Cardiac fibroblast (primary cell): ENCODE data around the gene SFT2D1.
"Not testable (repeated sequence)": the region's sequence is repeated elsewhere in the genome, so short reads cannot be mapped to it uniquely, and the experiment has no call there.

Experiments
- DNase-seq, 2 donors: peaks; one replicate each; pipeline versions ENCODE4 v3.0.0 to v3.0.0-alpha.2; 2010; ENCODE audit warnings: low read depth in 2 of 2
- H3K4me3 ChIP-seq, 2 donors: replicated peaks in 1 of 2; 1 replicate in 1 of 2; 2 replicates in 1 of 2; pipeline ENCODE4 v1.5.1; 2011; ENCODE audit warnings: low read depth in 2 of 2, low read length in 2 of 2, mild to moderate bottlenecking in 2 of 2, moderate library complexity in 1 of 2
- CTCF ChIP-seq: IDR thresholded peaks from one replicate; pipeline ENCODE4 v1.5.1; 2011; ENCODE audit warnings: low read depth, mild to moderate bottlenecking, low read length, inconsistent platforms

Gene SFT2D1

GRCh38 chr6:166365221-166365620, 22.9 kb upstream of the SFT2D1 start:
- no peak overlapping the region for H3K4me3 ChIP-seq
- no peak for TF ChIP-seq CTCF
- peak; percentile 60 to 84 for DNase-seq

- H3K4me3 ChIP-seq: no peak overlapping the region
- no peak for DNase-seq
These were observed 22.1 kb upstream of the SFT2D1 start for GRCh38 chr6:166364456-166364855.

GRCh38 chr6:166362427-166362826, 20.1 kb upstream of the SFT2D1 start:
- not testable (repeated sequence) for H3K4me3 ChIP-seq, DNase-seq

More at GRCh38 chr6:166364456-166364855, 22.1 kb upstream of the SFT2D1 start:
- no peak for TF ChIP-seq CTCF

- peak; percentile 37 to 67 for DNase-seq
- no peak overlapping the region for H3K4me3 ChIP-seq
- no peak for TF ChIP-seq CTCF
These were observed 18.7 kb upstream of the SFT2D1 start for GRCh38 chr6:166361077-166361429.

DNA sequence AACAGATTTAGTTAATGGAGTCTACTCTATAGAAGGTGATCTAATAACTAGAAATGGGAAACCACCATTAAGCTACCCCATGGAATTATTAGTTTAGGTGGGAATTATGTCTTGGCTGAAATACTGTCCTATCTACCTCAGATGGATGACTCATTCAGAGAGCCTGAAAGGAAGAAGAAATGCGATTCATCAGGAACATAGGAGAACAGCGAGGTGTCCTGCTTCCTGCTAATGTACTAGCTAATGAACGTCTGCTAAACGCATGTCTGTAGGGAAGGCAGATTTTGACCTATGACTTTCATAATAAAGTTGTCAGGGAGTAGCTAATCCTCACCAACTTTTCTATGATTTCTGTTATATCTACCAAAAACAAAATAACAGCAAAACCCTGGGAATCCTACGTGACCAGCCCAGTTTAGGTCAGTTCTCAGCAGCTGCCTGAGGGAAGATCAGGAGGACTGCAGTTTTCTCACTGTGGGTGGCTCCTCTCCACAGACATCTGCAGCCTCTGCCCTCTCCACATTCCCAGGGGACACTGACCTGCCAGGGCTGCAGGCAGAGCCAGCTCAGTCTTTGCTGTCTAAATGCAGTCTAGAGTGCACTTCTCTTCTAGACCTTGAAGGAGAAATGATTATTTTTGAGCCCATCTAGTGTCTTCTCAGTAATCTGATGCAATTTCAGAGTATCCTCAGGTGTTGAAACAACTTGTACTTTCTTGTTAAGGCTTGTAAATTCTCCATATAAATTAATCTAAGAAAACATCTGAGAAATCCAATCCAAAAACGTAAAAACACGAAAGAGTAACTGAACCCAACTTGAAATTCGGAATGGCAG, 18.1 kb upstream of the SFT2D1 start:
- H3K4me3 ChIP-seq: no peak overlapping the region
- DNase-seq: peak; percentile 29 to 37
- no peak for TF ChIP-seq CTCF

- no peak for TF ChIP-seq CTCF
- no peak for DNase-seq
- no peak overlapping the region for H3K4me3 ChIP-seq
These were observed 13.2 kb upstream of the SFT2D1 start for GRCh38 chr6:166355552-166355951.

DNA sequence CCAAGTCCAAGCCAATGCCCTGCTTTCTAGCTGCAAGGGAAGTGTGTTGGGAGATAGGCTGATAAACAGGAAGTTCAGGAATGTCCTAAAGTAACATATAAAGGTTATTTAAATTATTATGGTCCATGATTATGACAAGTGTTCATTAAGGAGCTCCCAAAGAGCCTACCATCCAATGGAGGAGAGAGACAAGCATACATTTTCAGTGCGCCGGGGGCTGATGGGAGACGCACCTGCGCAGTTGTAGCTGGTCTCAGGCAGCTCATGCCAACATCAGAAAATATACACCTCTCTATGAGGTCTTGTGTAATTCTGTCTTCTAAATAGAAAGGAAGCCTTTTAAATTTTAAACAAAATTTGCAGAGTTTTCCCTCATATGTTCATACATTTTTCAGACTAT, 12.6 kb upstream of the SFT2D1 start:
- DNase-seq: no peak
- H3K4me3 ChIP-seq: no peak overlapping the region
- no peak for TF ChIP-seq CTCF
